ACC112 (cell line): ENCODE results near the gene S100A7.
A peak's percentile ranks its signal among the peaks of the same experiment; 100 is the strongest.

Experiments
- H2AFZ ChIP-seq: fragments of 200-600 bp; sonication (generic); one replicate; pipeline ENCODE4 v1.6.0; 2017; ENCODE audit warnings: antibody characterized with exemption, low read length; ENCODE audit not compliant: unreplicated experiment
- H3K27ac ChIP-seq: fragments of 200-600 bp; sonication (generic); 2 replicates; pipeline ENCODE4 v1.5.1; 2014; ENCODE audit warnings: low read depth, mild to moderate bottlenecking, antibody characterized with exemption, low read length, moderate library complexity
- H3K27me3 ChIP-seq: fragments of 200-600 bp; sonication (generic); 2 replicates; pipeline ENCODE4 v1.6.1; 2014; ENCODE audit warnings: mild to moderate bottlenecking, antibody characterized with exemption, low read length, moderate library complexity, mixed read lengths; ENCODE audit not compliant: insufficient read depth
- H3K36me3 ChIP-seq: fragments of 200-600 bp; sonication (generic); 2 replicates; pipeline ENCODE4 v1.6.1; 2016; ENCODE audit warnings: mild to moderate bottlenecking, antibody characterized with exemption, low read length, moderate library complexity, mixed read lengths; ENCODE audit not compliant: insufficient read depth
- H3K4me1 ChIP-seq: fragments of 200-600 bp; sonication (generic); one replicate; pipeline ENCODE4 v1.6.1; 2016; ENCODE audit warnings: low read length, mixed read lengths; ENCODE audit not compliant: insufficient read depth, unreplicated experiment, control insufficient read depth
- H3K4me3 ChIP-seq: fragments of 200-600 bp; sonication (generic); 2 replicates; pipeline ENCODE4 v1.5.1; 2014; ENCODE audit warnings: mild to moderate bottlenecking, low read depth, low read length
- H3K79me2 ChIP-seq: fragments of 200-600 bp; sonication (generic); one replicate; pipeline ENCODE4 v1.6.0; 2016; ENCODE audit warnings: low read length; ENCODE audit not compliant: control insufficient read depth, unreplicated experiment, insufficient read depth

The S100A7 gene

DNA sequence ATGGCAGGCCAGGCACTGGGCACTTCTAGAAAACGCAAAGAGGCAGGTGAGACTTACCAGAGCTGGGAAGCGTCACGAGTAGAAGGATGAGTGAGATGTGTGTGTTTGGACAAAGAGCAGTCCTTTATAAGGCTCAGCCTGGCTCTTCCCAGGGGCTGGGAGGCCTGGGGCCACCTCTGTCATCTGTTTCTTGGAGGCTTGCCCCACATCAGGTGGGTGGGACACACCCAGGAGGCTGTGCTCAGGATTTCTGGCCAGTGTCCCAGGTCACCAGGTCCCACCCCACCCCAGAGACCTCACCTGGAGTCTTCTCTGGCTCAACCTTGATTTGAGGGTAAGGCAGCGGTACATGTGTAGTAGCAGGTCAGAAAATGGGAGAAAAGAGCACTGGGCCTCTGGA, at the start of gene S100A7:
TSS of gene S100A7 (minus strand) at position 101 of the 400 bp plus-strand sequence. CDS start 1,638 bp downstream, outside the sequence.
- no peaks in the 10 kb centered on the region for H3K36me3 ChIP-seq
- H3K4me1 ChIP-seq: no peaks in the 10 kb centered on the region
- no peak within 1 kb of the TSS for H3K4me3 ChIP-seq
- H3K27me3 ChIP-seq: peaks cover 56% of the 10 kb centered on the region
- no peaks in the 10 kb centered on the region for H3K79me2 ChIP-seq
- no peak within 1 kb of the TSS for H3K27ac ChIP-seq
- H2AFZ ChIP-seq: no peak within 1 kb of the TSS

DNA sequence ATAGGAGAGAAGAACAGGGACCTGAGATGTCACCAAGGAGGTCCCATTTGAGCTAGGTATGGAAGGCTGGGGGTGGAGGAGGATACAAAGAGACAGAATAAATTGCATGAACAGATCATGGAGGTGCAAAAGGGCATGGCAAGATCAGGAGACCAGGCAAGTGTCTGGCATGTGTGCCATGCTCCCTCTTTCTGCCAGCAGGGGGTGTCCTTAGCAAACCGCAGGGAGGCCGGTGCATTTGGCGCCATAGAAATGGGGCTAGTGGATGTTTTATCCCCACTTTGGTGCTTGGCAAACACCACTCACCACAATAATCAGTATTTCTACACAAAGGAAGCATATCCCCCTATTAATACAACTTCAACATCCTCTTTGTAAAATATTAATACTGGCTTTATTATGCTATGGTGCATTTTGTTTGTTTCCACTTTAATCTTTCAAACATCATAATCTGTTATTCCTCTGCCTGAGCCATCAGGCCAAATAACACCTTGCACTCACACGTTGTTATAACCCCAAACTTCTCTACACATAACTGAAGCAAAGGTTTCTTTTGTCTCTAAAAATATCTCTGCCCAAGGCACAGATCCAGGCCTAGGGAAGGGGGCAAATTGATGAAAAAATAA, 49.4 kb upstream of the S100A7 start:
- Histone ChIP-seq H3K27me3 (no peaks in the 10 kb centered on the region), H3K27ac (no peak overlapping the region), H3K36me3 (no peaks in the 10 kb centered on the region), H3K4me1 (peaks cover 29% of the 10 kb centered on the region), H3K4me3 (no peak overlapping the region), H2AFZ (no peak overlapping the region), H3K79me2 (no peaks in the 10 kb centered on the region)

DNA sequence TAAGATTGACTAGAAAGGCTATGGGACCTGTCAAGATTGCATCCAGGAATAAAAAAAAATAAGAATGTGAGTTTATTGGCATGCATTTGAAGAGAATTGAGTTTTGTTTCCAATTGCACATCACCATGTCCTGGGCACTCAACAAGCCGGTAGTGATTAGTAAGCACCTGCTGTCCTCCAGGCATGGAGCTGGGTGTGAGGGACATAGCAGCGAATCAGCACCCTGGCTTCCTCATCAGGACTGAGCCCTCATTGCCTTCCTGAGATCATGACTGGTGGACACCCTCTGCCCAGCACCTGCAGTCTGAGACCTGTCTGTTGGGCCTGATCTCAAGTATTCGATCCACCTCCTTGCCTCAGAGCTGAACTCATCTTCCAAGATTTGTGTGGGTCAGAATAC, 48.6 kb upstream of the S100A7 start:
- peaks cover 29% of the 10 kb centered on the region for H3K4me1 ChIP-seq
- H3K4me3 ChIP-seq: no peak overlapping the region
- no peak overlapping the region for H2AFZ ChIP-seq
- H3K27me3 ChIP-seq: no peaks in the 10 kb centered on the region
- no peaks in the 10 kb centered on the region for H3K79me2 ChIP-seq
- no peaks in the 10 kb centered on the region for H3K36me3 ChIP-seq
- H3K27ac ChIP-seq: no peak overlapping the region

DNA sequence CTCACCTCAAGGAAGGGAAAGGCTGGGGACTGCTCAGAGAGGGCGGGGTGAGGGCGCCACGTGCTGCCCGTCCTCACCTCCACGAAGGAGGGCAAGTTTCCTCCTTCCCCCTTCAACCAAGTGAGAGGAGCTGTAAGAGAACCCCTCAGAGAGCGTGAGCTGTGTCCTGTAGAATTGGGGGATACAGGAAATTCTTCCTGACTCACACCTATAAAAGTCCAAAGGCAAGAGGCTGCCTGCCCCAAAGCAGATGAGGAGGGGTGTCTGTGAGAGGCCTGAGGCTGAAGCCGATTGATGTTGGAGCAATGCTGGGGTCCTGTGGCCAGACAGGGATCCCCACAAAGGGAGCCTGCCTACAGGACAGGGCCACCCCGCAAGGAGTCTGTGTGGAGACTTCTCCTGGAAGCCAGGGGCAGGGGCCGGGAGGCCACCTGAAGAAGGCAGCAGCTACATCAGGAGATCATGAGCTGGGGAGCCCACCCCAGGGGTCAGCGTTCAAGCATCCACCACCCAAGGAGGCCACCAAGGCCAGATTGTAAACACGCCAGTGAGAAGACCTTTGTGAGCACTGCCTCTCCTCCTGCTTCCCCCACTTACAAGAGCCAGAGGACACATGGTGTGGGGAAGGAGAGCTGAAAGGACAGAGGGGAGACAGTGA, 47.6 kb upstream of the S100A7 start:
- Histone ChIP-seq H3K27ac (peak overlapping the region; percentile 75), H2AFZ (no peak overlapping the region), H3K27me3 (no peaks in the 10 kb centered on the region), H3K79me2 (no peaks in the 10 kb centered on the region), H3K4me3 (no peak overlapping the region), H3K4me1 (peaks cover 29% of the 10 kb centered on the region), H3K36me3 (no peaks in the 10 kb centered on the region)

DNA sequence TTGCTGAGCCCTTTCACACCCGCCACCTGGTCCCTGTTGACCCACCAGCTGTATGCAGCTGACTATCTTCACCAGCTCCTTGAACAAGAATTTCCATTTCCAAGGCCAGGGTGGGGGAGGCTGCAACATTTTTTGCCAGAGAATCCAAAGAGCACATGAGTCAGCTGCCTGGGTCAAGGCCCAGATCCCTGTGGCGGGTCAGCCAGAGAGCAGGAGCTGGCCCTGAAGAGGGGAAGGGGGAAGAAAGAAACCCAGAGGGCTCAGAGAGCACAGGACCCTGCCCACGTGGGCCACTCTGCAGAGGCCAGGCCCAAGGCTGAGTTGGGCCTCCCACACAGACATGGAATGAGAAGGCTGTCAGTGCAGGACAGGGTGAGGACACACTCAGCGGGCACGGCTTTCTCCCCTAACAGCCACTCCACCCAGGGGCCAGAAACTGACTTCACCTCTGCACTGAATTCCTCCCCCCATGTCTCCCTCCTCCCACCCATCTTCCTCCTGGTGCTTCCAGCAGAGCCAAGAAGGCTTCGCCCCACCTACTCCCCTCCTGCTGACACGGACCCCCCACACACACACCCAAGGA, 46.5 kb upstream of the S100A7 start:
- H3K36me3 ChIP-seq: no peaks in the 10 kb centered on the region
- H2AFZ ChIP-seq: peak overlapping the region; percentile 83
- peak overlapping the region; percentile 75 for H3K27ac ChIP-seq
- peak overlapping the region; percentile 56; the same call in 1 of the 2 replicates for H3K4me3 ChIP-seq
- peaks cover 29% of the 10 kb centered on the region for H3K4me1 ChIP-seq
- H3K27me3 ChIP-seq: no peaks in the 10 kb centered on the region
- no peaks in the 10 kb centered on the region for H3K79me2 ChIP-seq

DNA sequence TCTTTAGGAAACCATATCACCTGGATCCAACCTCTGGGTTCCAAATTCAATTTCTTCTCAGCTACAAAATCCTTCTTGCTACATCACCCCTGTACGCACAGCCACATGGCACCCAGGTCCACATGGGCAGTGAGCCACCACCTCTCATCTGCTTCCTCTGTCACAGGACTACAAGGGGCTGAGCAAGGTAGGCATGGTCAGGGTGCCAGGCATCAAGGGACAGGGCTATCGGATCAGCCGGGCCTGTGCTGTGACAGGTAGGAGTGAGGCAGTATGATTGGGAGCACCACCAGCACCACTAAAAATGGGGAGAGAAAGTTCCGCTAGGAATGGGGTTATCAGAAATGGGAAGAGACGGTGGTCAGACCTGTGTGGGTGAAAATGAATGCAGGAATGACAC, 45.9 kb upstream of the S100A7 start:
- Histone ChIP-seq H3K4me1 (peaks cover 29% of the 10 kb centered on the region), H3K79me2 (no peaks in the 10 kb centered on the region), H3K36me3 (no peaks in the 10 kb centered on the region), H3K27me3 (no peaks in the 10 kb centered on the region), H2AFZ (no peak overlapping the region), H3K27ac (peak overlapping the region; percentile 19; the same call in 1 of the 2 replicates), H3K4me3 (peak overlapping the region; percentile 24; the same call in 1 of the 2 replicates)

DNA sequence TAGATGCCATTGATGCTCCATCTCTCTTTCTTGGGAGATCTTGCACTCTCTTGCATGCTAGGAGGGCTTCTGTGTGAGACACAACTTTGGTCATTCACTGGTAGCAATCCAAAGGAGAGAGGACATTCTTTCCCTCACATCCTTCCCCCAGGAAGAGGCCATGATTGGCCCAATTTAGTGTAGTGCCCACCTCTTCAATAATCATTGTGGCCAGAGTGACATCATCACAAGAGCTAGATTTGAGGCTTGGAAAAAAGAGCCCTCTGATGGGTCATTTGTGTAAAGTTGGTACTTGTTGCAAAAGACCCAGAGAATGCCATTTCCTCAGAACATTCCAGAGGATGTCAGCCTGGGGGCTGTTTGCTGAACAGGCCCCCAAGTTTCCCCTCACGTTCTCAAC, 45.1 kb upstream of the S100A7 start:
- Histone ChIP-seq H2AFZ (no peak overlapping the region), H3K4me1 (peaks cover 29% of the 10 kb centered on the region), H3K4me3 (no peak overlapping the region), H3K79me2 (no peaks in the 10 kb centered on the region), H3K36me3 (no peaks in the 10 kb centered on the region), H3K27ac (no peak overlapping the region), H3K27me3 (no peaks in the 10 kb centered on the region)

DNA sequence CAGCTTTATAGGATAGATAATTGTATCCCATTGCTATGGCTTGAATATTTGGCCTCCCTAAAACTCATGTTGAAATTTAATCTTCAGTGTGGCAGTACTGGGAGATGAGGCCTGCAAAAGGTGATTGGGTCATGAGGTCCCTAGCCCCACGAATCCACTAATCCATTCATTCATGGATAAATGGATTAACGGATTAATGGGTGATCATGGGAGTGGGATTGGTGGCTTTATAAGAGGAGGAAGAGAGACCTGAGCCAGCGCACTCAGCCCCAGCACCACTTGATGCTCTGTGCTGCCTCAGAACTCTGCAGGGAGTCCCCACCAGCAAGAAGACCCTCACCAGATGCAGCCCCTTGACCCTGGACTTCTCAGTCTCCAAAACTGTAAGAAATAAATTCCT, 43.3 kb upstream of the S100A7 start:
- H2AFZ ChIP-seq: no peak overlapping the region
- no peak overlapping the region for H3K4me3 ChIP-seq
- H3K79me2 ChIP-seq: no peaks in the 10 kb centered on the region
- no peak overlapping the region for H3K27ac ChIP-seq
- H3K27me3 ChIP-seq: peaks cover 12% of the 10 kb centered on the region
- H3K36me3 ChIP-seq: no peaks in the 10 kb centered on the region
- H3K4me1 ChIP-seq: peaks cover 29% of the 10 kb centered on the region

DNA sequence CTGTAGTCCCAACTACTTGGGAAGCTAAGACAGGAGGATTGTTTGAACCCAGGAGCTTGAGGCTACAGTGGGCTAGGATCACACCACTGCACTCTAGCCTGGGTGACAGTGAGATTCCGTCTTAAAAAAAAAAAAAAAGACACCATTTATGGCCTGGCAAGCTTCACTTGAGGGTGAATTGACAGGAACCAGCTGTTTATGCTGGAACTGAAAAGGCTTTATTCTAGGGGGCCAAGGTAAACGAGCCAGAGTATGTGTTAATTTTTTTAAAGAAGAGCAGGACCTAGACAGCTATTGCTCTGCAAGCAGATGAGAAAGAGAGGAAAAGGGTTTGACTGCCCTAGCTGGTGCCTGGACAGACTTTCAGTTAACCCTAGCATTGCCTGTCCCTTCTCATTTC, 38.3 kb upstream of the S100A7 start:
- Histone ChIP-seq H2AFZ (no peak overlapping the region), H3K4me1 (no peaks in the 10 kb centered on the region), H3K36me3 (no peaks in the 10 kb centered on the region), H3K27me3 (peaks cover 13% of the 10 kb centered on the region), H3K27ac (no peak overlapping the region), H3K79me2 (no peaks in the 10 kb centered on the region), H3K4me3 (no peak overlapping the region)

DNA sequence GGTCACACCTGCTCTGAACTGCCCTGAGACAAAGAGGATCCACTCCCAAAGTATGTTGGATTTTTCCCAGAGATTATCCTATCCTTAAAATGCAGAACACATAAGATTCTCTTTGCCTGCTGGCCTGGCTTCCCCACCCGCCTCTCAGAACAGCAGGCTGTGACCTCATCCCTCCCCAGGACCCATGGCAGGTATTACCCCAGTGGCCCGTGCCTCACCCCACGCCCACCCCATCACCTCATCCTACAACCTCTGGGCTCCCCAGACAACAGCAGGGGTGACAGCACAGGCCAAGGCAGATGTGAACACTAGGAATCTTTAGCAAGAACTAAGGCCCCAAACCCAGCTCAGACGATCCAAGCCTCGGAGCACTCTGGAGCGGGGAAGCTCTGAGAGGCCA, 35.1 kb upstream of the S100A7 start:
- H3K79me2 ChIP-seq: no peaks in the 10 kb centered on the region

More for the DNA sequence above, 35.1 kb upstream of the S100A7 start:
- Histone ChIP-seq H2AFZ (no peak overlapping the region), H3K36me3 (no peaks in the 10 kb centered on the region), H3K27me3 (peaks cover 13% of the 10 kb centered on the region), H3K4me1 (peaks cover 11% of the 10 kb centered on the region), H3K27ac (no peak overlapping the region), H3K4me3 (no peak overlapping the region)
